ENCODE results near the gene TLK1.
"Not testable (repeated sequence)": the region's sequence is repeated elsewhere in the genome, so short reads cannot be mapped to it uniquely, and the experiment has no call there.

DNA sequence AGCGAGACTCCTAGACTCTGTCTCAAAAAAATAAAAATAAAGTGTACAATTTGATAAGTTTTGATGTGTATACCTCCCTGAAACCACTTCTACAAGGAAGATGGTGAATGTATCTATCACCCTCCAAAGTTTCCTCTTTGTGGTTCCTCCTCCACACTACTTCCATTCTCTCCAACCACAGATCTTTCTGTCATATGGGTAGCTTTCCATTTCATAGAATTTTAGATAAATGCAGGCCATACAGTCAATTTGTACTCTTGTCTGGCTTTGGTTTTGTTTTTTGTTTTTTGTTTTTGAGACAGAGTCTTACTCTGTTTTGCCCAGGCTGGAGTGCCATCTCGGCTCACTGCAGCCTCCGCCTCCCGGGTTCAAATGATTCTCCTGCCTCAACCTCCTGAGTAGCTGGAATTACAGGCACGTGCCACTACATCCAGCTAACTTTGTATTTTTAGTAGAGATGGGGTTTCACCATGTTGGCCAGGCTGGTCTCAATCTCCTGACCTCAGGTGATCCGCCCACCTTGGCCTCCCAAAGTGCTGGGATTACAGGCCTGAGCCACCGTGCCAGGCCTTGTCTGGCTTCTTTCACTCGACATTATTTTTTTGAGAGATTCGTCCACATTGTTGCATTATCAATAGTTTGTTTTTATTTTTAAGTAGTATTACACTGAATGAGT lies 2.0 kb upstream of the TLK1 start:
- not testable (repeated sequence) for TF ChIP-seq CREB1 (CRISPR knock-in tag; IDR thresholded peaks at IDR 0.05; ENCODE audit: low read depth); JUNB (IDR thresholded peaks at IDR 0.05; ENCODE audit: unreplicated experiment); POLR2AphosphoS5 (IDR thresholded peaks at IDR 0.05; ENCODE audit: low read depth); EZH2 (IDR thresholded peaks at IDR 0.05; ENCODE audit: low read depth, unreplicated experiment)
- TF ChIP-seq, protein P1, sequence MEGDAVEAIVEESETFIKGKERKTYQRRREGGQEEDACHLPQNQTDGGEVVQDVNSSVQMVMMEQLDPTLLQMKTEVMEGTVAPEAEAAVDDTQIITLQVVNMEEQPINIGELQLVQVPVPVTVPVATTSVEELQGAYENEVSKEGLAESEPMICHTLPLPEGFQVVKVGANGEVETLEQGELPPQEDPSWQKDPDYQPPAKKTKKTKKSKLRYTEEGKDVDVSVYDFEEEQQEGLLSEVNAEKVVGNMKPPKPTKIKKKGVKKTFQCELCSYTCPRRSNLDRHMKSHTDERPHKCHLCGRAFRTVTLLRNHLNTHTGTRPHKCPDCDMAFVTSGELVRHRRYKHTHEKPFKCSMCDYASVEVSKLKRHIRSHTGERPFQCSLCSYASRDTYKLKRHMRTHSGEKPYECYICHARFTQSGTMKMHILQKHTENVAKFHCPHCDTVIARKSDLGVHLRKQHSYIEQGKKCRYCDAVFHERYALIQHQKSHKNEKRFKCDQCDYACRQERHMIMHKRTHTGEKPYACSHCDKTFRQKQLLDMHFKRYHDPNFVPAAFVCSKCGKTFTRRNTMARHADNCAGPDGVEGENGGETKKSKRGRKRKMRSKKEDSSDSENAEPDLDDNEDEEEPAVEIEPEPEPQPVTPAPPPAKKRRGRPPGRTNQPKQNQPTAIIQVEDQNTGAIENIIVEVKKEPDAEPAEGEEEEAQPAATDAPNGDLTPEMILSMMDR (conservative IDR thresholded peaks at IDR 0.05; ENCODE audit: low read depth in 2 of 2): not testable (repeated sequence)
- TF ChIP-seq, protein P2, sequence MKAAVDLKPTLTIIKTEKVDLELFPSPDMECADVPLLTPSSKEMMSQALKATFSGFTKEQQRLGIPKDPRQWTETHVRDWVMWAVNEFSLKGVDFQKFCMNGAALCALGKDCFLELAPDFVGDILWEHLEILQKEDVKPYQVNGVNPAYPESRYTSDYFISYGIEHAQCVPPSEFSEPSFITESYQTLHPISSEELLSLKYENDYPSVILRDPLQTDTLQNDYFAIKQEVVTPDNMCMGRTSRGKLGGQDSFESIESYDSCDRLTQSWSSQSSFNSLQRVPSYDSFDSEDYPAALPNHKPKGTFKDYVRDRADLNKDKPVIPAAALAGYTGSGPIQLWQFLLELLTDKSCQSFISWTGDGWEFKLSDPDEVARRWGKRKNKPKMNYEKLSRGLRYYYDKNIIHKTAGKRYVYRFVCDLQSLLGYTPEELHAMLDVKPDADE (IDR thresholded peaks at IDR 0.05): not testable (repeated sequence)
- TF ChIP-seq, protein P3, sequence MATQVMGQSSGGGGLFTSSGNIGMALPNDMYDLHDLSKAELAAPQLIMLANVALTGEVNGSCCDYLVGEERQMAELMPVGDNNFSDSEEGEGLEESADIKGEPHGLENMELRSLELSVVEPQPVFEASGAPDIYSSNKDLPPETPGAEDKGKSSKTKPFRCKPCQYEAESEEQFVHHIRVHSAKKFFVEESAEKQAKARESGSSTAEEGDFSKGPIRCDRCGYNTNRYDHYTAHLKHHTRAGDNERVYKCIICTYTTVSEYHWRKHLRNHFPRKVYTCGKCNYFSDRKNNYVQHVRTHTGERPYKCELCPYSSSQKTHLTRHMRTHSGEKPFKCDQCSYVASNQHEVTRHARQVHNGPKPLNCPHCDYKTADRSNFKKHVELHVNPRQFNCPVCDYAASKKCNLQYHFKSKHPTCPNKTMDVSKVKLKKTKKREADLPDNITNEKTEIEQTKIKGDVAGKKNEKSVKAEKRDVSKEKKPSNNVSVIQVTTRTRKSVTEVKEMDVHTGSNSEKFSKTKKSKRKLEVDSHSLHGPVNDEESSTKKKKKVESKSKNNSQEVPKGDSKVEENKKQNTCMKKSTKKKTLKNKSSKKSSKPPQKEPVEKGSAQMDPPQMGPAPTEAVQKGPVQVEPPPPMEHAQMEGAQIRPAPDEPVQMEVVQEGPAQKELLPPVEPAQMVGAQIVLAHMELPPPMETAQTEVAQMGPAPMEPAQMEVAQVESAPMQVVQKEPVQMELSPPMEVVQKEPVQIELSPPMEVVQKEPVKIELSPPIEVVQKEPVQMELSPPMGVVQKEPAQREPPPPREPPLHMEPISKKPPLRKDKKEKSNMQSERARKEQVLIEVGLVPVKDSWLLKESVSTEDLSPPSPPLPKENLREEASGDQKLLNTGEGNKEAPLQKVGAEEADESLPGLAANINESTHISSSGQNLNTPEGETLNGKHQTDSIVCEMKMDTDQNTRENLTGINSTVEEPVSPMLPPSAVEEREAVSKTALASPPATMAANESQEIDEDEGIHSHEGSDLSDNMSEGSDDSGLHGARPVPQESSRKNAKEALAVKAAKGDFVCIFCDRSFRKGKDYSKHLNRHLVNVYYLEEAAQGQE (IDR thresholded peaks at IDR 0.05; ENCODE audit: unreplicated experiment): not testable (repeated sequence)
